ENCODE results near the gene KRTAP1-5.

DNA sequence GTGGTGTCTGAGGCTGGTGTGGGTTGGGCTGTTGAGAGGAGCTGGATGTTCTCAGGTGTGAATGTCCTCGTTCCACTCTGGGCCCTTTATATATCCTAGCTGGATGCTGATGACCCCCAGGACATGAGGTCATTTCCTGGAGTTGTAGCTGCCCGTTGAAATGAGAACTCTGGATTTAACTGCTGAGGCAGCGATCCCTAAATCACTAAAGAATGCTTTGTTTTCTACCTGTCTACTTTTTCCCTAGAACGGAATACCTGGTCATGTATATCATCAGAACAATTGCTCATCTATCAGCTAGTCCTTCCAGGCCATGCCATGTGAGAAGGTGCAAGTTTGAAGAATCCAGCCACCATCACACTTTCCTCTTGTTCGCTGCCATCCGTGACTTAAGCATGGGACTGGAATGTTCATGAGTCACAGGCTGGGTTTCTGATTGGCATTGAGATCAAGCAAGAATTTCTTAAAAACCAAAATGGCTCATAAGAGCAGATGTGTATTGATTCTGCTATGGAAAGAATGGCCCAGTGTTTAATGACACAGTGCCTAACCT lies 33.1 kb upstream of the KRTAP1-5 start, which contains the start of gene KRTAP2-3:
- no peak for TF ChIP-seq EZH2phosphoT487 (IDR thresholded peaks at IDR 0.05; ENCODE audit: insufficient read depth, low read depth)
- no peak for TF ChIP-seq EZH2 (IDR thresholded peaks at IDR 0.05; ENCODE audit: insufficient read depth, poor library complexity, severe bottlenecking)
